Sigmoid colon (tissue), 7 donors: ENCODE data around the gene EFHC2. TPM values are rescaled to one million over a fixed set of nuclear protein-coding genes. Genes with fewer than 3 reads are reported as not detected.

Experiments used
- DNase-seq: peaks from one replicate; pipeline ENCODE4 v3.0.0-alpha.2; 2019
- H3K27ac ChIP-seq, 4 donors: fragments of 200-600 bp; sonication (generic); one replicate each; pipeline ENCODE4 v1.5.1; 2016 to 2019; ENCODE audit warnings: mild to moderate bottlenecking in 1 of 4
- H3K27me3 ChIP-seq, 3 donors: fragments of 200-600 bp; sonication (generic); one replicate each; pipeline ENCODE4 v1.5.1; 2019; ENCODE audit warnings: mild to moderate bottlenecking in 1 of 3
- H3K36me3 ChIP-seq, 4 donors: fragments of 200-600 bp; sonication (generic); one replicate each; pipeline ENCODE4 v1.5.1; 2016 to 2019
- H3K4me1 ChIP-seq, 4 donors: fragments of 200-600 bp; sonication (generic); one replicate each; pipeline ENCODE4 v1.5.1; 2017 to 2019
- H3K4me3 ChIP-seq, 4 donors: fragments of 200-600 bp; sonication (generic); one replicate each; pipeline ENCODE4 v1.5.1; 2017 to 2019; ENCODE audit warnings: mild to moderate bottlenecking in 2 of 4, moderate library complexity in 1 of 4
- H3K9me3 ChIP-seq, 4 donors: fragments of 200-600 bp in 3 of 4; sonication (generic) in 3 of 4; one replicate each; pipeline versions ENCODE4 v1.5.1 to v1.6.1; 2013 to 2019
- CTCF ChIP-seq, 4 experiments: fragments of 450-650 bp in 3 of 4; fragments of 200-600 bp in 1 of 4; IDR thresholded peaks; one replicate each; pipeline ENCODE4 v1.5.1; 2016 to 2019; ENCODE audit warnings: antibody characterized with exemption in 4 of 4, mild to moderate bottlenecking in 3 of 4, moderate library complexity in 2 of 4
- EP300 ChIP-seq, 4 donors: sonication (generic); formaldehyde crosslinking; IDR thresholded peaks; one replicate each; pipeline ENCODE4 v1.6.1; 2017; ENCODE audit warnings: antibody characterized with exemption in 4 of 4
- POLR2A ChIP-seq, 2 donors: fragments of 450-650 bp; IDR thresholded peaks; one replicate each; pipeline ENCODE4 v1.6.1; 2016; ENCODE audit warnings: antibody characterized with exemption in 2 of 2, mild to moderate bottlenecking in 2 of 2, moderate library complexity in 2 of 2
- POLR2AphosphoS5 ChIP-seq, 4 donors: sonication (generic); formaldehyde crosslinking; IDR thresholded peaks; one replicate each; pipeline ENCODE4 v1.6.1; 2017; ENCODE audit warnings: antibody characterized with exemption in 4 of 4
- WGBS, 2 donors: extraction: QIAGEN DNeasy Blood & Tissue Kit; methylation state at CpG; one replicate each; pipeline ENCODE4 v1.1.7; 2013; 5-methylcytosine and 5-hydroxymethylcytosine counted together
- intact Hi-C: fragments of 100-400 bp; cut with DNase I; formaldehyde crosslinking; loops from one replicate; pipeline ENCODE4 v1.15.1; 2023
- polyA plus RNA-seq, 3 donors: library from polyadenylated mRNA; stranded (reverse); fragments of 200-250 nt; gene quantifications; one replicate each; pipeline ENCODE4 v1.2.3, GENCODE V29; 2013
- total RNA-seq, 4 donors: library from RNA; depleted of rRNA; stranded (reverse); fragments of >200 nt; gene quantifications; one replicate each; pipeline ENCODE4 v1.1.0, GENCODE V29; 2016
- donor health status: healthy with polysubstance abuse.
- donor health status: Bipolar disorder and iron deficiency.
- donor health status: healthy.

EFHC2 gene
- total and polyA plus RNA-seq, 7 donors, result 1.1 to 3.2 (median 2.6) TPM

GRCh38 chrX:44175455-44175854, 168.0 kb downstream of the EFHC2 start:
- TF ChIP-seq POLR2AphosphoS5 (IDR thresholded peaks at IDR 0.05) (no peak), EP300 (IDR thresholded peaks at IDR 0.05) (no peak), POLR2A (IDR thresholded peaks at IDR 0.05) (no peak), CTCF (IDR thresholded peaks at IDR 0.05) (no peak)
- WGBS, 2 donors, result 91 to 96% methylated on average over 2 of the region's 2 CpGs
- Histone ChIP-seq H3K27ac (no peak overlapping the region), H3K27me3 (no peaks in the 10 kb centered on the region), H3K36me3 (no peaks in the 10 kb centered on the region), H3K4me3 (no peak overlapping the region), H3K4me1 (no peaks in the 10 kb centered on the region), H3K9me3 (no peaks in the 10 kb centered on the region)
- no peak for DNase-seq
- intact Hi-C loops, result no loop called here

- TF ChIP-seq POLR2AphosphoS5 (IDR thresholded peaks at IDR 0.05), result no peak
- TF ChIP-seq CTCF (IDR thresholded peaks at IDR 0.05), result no peak
- TF ChIP-seq POLR2A (IDR thresholded peaks at IDR 0.05), result no peak
- TF ChIP-seq EP300 (IDR thresholded peaks at IDR 0.05), result no peak
- intact Hi-C loops, result no loop called here
- no peaks in the 10 kb centered on the region for H3K27me3 ChIP-seq
- H3K27ac ChIP-seq, result no peak overlapping the region
- H3K9me3 ChIP-seq, result no peaks in the 10 kb centered on the region
- H3K4me1 ChIP-seq, result no peaks in the 10 kb centered on the region
- no peaks in the 10 kb centered on the region for H3K36me3 ChIP-seq
- DNase-seq, result no peak
- no peak overlapping the region for H3K4me3 ChIP-seq
- WGBS, 2 donors, result 89 to 96% methylated on average over 3 of the region's 3 CpGs
Measured at GRCh38 chrX:44174061-44174460, 169.4 kb downstream of the EFHC2 start.

- WGBS, 2 donors, result 88 to 90% methylated on average over 3 of the region's 3 CpGs
- H3K27ac ChIP-seq, result no peak overlapping the region
- no peaks in the 10 kb centered on the region for H3K27me3 ChIP-seq
- intact Hi-C loops, result no loop called here
- H3K4me3 ChIP-seq, result no peak overlapping the region
- no peak for DNase-seq
- no peaks in the 10 kb centered on the region for H3K9me3 ChIP-seq
- TF ChIP-seq CTCF (IDR thresholded peaks at IDR 0.05) (no peak), EP300 (IDR thresholded peaks at IDR 0.05) (no peak), POLR2A (IDR thresholded peaks at IDR 0.05) (no peak), POLR2AphosphoS5 (IDR thresholded peaks at IDR 0.05) (no peak)
- no peaks in the 10 kb centered on the region for H3K36me3 ChIP-seq
- H3K4me1 ChIP-seq, result no peaks in the 10 kb centered on the region
Measured at GRCh38 chrX:44173219-44173618, 170.3 kb downstream of the EFHC2 start.

GRCh38 chrX:44167116-44167515, 176.4 kb downstream of the EFHC2 start:
- no peaks in the 10 kb centered on the region for H3K36me3 ChIP-seq
- intact Hi-C loops, result no loop called here
- WGBS, 2 donors, result 70 to 84% methylated on average over 1 of the region's 1 CpG

More at GRCh38 chrX:44167116-44167515, 176.4 kb downstream of the EFHC2 start:
- H3K4me1 ChIP-seq, result no peaks in the 10 kb centered on the region
- no peak overlapping the region for H3K4me3 ChIP-seq
- TF ChIP-seq CTCF (IDR thresholded peaks at IDR 0.05) (no peak), POLR2A (IDR thresholded peaks at IDR 0.05) (no peak), POLR2AphosphoS5 (IDR thresholded peaks at IDR 0.05) (no peak), EP300 (IDR thresholded peaks at IDR 0.05) (no peak)
- no peaks in the 10 kb centered on the region for H3K27me3 ChIP-seq
- H3K27ac ChIP-seq, result no peak overlapping the region
- no peak for DNase-seq
- no peaks in the 10 kb centered on the region for H3K9me3 ChIP-seq
